ENCODE data around the gene A3GALT2. TPM values are rescaled to one million over a fixed set of nuclear protein-coding genes. Genes with fewer than 3 reads are reported as not detected.

A3GALT2 gene
- total RNA-seq, 1 experiment from 2014 or later = not detected

- Histone ChIP-seq H2BK20ac (ENCODE audit: low read depth, low read length, poor library complexity, severe bottlenecking) (no peak overlapping the region), H3T11ph (ENCODE audit: low read length) (no peak overlapping the region), H4K5ac (ENCODE audit: insufficient read length, low read depth, low read length) (no peak overlapping the region), H2BK15ac (ENCODE audit: low read depth, low read length) (no peak overlapping the region), H3K9ac (ENCODE audit: extremely low read depth, insufficient read length, low read length) (no peak overlapping the region), H3K4me2 (ENCODE audit: insufficient read depth, insufficient read length, low read length) (no peak overlapping the region), H3K4me1 (ENCODE audit: insufficient read depth, low read length) (no peaks in the 10 kb centered on the region; the same call in 1 of the 2 replicates), H3K18ac (ENCODE audit: insufficient read length, low read depth, low read length) (no peak overlapping the region), H3K27me3 (ENCODE audit: insufficient read depth, low read length) (peaks cover 38% of the 10 kb centered on the region), H4K8ac (replicated peaks; ENCODE audit: insufficient read length, low read depth, low read length) (no peak overlapping the region), H3K27ac (ENCODE audit: insufficient read length, low read depth, low read length) (no peak overlapping the region), H4K20me1 (ENCODE audit: control insufficient read depth, insufficient read depth, insufficient read length) (no peaks in the 10 kb centered on the region), H2AK5ac (ENCODE audit: insufficient read length, low read length) (no peak overlapping the region), H2BK5ac (ENCODE audit: insufficient read length, low read length) (no peak overlapping the region), H2BK12ac (ENCODE audit: insufficient read length, low read depth, low read length) (no peak overlapping the region), H3K4ac (ENCODE audit: low read depth, low read length) (no peak overlapping the region), H4K91ac (ENCODE audit: insufficient read length, low read depth, low read length) (no peak overlapping the region), H3K79me1 (ENCODE audit: insufficient read depth, low read depth, low read length, poor library complexity, severe bottlenecking) (no peaks in the 10 kb centered on the region), H3K23me2 (ENCODE audit: insufficient read length, low read depth, low read length, poor library complexity, severe bottlenecking) (peaks cover 12% of the 10 kb centered on the region), H3K14ac (ENCODE audit: insufficient read depth, low read length) (no peak overlapping the region), H2AFZ (ENCODE audit: low read length) (no peak overlapping the region), H3K56ac (ENCODE audit: insufficient read length, low read depth, low read length) (no peak overlapping the region), H2BK120ac (ENCODE audit: low read depth, low read length, poor library complexity, severe bottlenecking) (no peak overlapping the region), H3K79me2 (ENCODE audit: insufficient read depth, low read length) (no peaks in the 10 kb centered on the region), H3K9me3 (ENCODE audit: control insufficient read depth, low read depth, low read length) (no peaks in the 10 kb centered on the region), H3K23ac (ENCODE audit: insufficient read length, low read depth, low read length) (no peak overlapping the region)
- Mint-ChIP-seq H3K27me3 (ENCODE audit: low read depth) (peaks cover 88% of the 10 kb centered on the region), H3K27ac (no peak overlapping the region), H3K4me1 (peaks cover 16 to 19% of the 10 kb centered on the region in 2 experiments), H3K36me3 (ENCODE audit: insufficient read depth in 1 of 3, low read depth in 3 of 3) (peaks cover 0 to 5% (median 0%) of the 10 kb centered on the region in 3 experiments; a peak in 4 of 7 replicates), H3K9me3 (peaks cover 0 to 3% of the 10 kb centered on the region in 2 experiments; a peak in 1 of 5 replicates), H3K4me3 (no peak overlapping the region)
- TF ChIP-seq CTCF (conservative IDR thresholded peaks at IDR 0.05) = no peak
- no CpG with 5 or more reads among the region's 5 CpGs for WGBS (ENCODE audit: extremely low coverage, insufficient read length, low lambda C conversion rate)
- no peak for DNase-seq
Observed at GRCh38 chr1:33353531-33353930, 32.6 kb upstream of the A3GALT2 start.

Data from H9 (cell line).